ENCODE data around the gene NLRP9.
"Not testable (repeated sequence)": the region's sequence is repeated elsewhere in the genome, so short reads cannot be mapped to it uniquely, and the experiment has no call there.

- TF ChIP-seq CTCF (IDR thresholded peaks at IDR 0.05; ENCODE audit: insufficient read depth, low read length); SPI1 (IDR thresholded peaks at IDR 0.05; ENCODE audit: borderline replicate concordance, low read depth): not testable (repeated sequence)
Measured at GRCh38 chr19:55768818-55769217, 30.6 kb upstream of the NLRP9 start, which contains the start of gene RFPL4AL1.

Data from HL-60 (cell line).